ENCODE measurements around the gene B3GNT9. TPM values are rescaled to one million over a fixed set of nuclear protein-coding genes. Genes with fewer than 3 reads are reported as not detected.

Gene B3GNT9
- polyA plus RNA-seq, 2 of the 4 experiments (the other 2 are of a cell fraction): 6.8 to 9.3 TPM

- TF ChIP-seq BHLHE40 (IDR thresholded peaks at IDR 0.05; ENCODE audit: low read depth, low read length) (no peak), PHF8 (IDR thresholded peaks at IDR 0.05; ENCODE audit: borderline replicate concordance, low read depth) (no peak)
These were observed 25.9 kb upstream of the B3GNT9 start (continued) for GRCh38 chr16:67176662-67177061.

- DNase-seq (ENCODE audit: low read depth in 1 of 2, low spot score in 1 of 2): no peak
- no peak for FAIRE-seq
- CTCF ChIA-PET: interaction anchor here (0.7 to 20.5 kb wide), 10 partner anchors 11 to 307 kb away, joined by 3 to 314 read pairs (median 5); partner anchors contain the start of genes ATP6V0D1, B3GNT9, EXOC3L1 and FBXL8
- POLR2A ChIA-PET: interaction anchor here (0.6 to 1.2 kb wide), 2 partner anchors 10 to 14 kb away, joined by 3 to 7 read pairs; no protein-coding TSS in a partner anchor
- Histone ChIP-seq H3K27ac (peak overlapping the region; percentile 84 to 87), H3K4me3 (peak overlapping the region; percentile 50), H3K9me3 (no peaks in the 10 kb centered on the region), H3K4me2 (peak overlapping the region; percentile 88), H3K4me1 (peaks cover 38% of the 10 kb centered on the region)
- no peak for ATAC-seq
- WGBS (ENCODE audit: missing lambda C conversion rate): 92% methylated on average over 23 of the region's 31 CpGs
- TF ChIP-seq HDAC2 (IDR thresholded peaks at IDR 0.05): no peak
- no peak for TF ChIP-seq SREBF2 (IDR thresholded peaks at IDR 0.05)
- TF ChIP-seq FOXS1 (CRISPR knock-in tag; IDR thresholded peaks at IDR 0.05): no peak
- no peak for TF ChIP-seq JUNB (IDR thresholded peaks at IDR 0.05)
- TF ChIP-seq TFCP2L1 (CRISPR knock-in tag; IDR thresholded peaks at IDR 0.05): no peak
These were observed 24.0 kb upstream of the B3GNT9 start for GRCh38 chr16:67174706-67175231.

DNA sequence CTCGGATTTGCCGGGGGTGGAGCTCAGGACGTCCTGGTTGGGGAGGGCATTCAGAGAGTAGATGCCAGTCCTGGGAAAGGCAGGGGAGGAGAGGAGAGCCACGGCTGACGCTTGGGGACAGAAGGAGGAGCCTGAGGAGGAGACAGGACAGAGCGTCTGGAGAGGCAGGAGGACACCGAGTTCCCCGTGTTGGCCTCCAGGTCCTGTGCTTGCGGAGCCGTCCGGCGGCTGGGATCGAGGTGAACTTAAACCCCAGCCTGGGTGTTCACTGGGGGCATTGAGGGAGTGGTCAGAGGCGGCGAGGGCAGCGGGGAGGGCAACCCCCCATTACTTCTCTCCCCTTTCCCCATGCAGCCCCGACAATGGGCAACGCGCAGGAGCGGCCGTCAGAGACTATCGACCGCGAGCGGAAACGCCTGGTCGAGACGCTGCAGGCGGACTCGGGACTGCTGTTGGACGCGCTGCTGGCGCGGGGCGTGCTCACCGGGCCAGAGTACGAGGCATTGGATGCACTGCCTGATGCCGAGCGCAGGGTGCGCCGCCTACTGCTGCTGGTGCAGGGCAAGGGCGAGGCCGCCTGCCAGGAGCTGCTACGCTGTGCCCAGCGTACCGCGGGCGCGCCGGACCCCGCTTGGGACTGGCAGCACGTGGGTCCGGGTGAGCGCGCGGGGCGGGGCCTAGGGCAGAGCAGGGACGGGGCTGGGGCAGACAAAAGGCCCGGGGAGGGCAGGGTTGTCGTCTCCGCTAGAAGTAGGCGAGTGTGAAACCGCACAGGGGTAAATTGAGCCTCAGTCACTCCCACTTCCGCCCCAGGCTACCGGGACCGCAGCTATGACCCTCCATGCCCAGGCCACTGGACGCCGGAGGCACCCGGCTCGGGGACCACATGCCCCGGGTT is 23.3 kb upstream of the B3GNT9 start:
- H3K4me1 ChIP-seq: peaks cover 45% of the 10 kb centered on the region
- ChIA-PET CTCF (interaction anchor here (0.6 to 20.5 kb wide), 13 partner anchors 12 to 307 kb away, joined by 3 to 314 read pairs (median 4); partner anchors contain the start of genes ATP6V0D1, B3GNT9, EXOC3L1 and FBXL8), POLR2A (interaction anchor here (0.5 to 1.2 kb wide), 6 partner anchors 11 to 154 kb away, joined by 3 to 7 read pairs (median 4); partner anchors contain the start of gene CBFB)
- no peaks in the 10 kb centered on the region for H3K9me3 ChIP-seq
- H3K4me3 ChIP-seq: peak overlapping the region; percentile 50
- no peak for FAIRE-seq
- ATAC-seq: peak; percentile 59 to 82
- H3K4me2 ChIP-seq: peak overlapping the region; percentile 88
- 2% methylated on average over 37 of the region's 71 CpGs for WGBS (ENCODE audit: missing lambda C conversion rate)
- DNase-seq (ENCODE audit: low read depth in 1 of 2, low spot score in 1 of 2): peak; percentile 89 to 91
- peak overlapping the region; percentile 84 to 87 for H3K27ac ChIP-seq
- TF ChIP-seq CBX2 (IDR thresholded peaks at IDR 0.05; ENCODE audit: borderline replicate concordance, low read depth) (no peak), ZC3H11A (IDR thresholded peaks at IDR 0.05) (no peak), ZNF302 (CRISPR knock-in tag; IDR thresholded peaks at IDR 0.05) (no peak), PBX3 (IDR thresholded peaks at IDR 0.05) (peak; percentile 63), RAD21 (conservative IDR thresholded peaks at IDR 0.05 in 1 of 2, IDR thresholded peaks at IDR 0.05 in 1 of 2) (peak in 1 of 2 experiments; percentile 28; a peak in 2 of 5 replicates), EHMT2 (IDR thresholded peaks at IDR 0.05; ENCODE audit: low read depth) (no peak), CHD4 (IDR thresholded peaks at IDR 0.05; ENCODE audit: borderline replicate concordance) (no peak), MYC (IDR thresholded peaks at IDR 0.05; ENCODE audit: borderline replicate concordance, low read length) (peak; percentile 40; the same call in 1 of the 2 replicates), HEYL (CRISPR knock-in tag; IDR thresholded peaks at IDR 0.05) (no peak), NR3C1 (IDR thresholded peaks at IDR 0.05) (no peak), JUN (IDR thresholded peaks at IDR 0.05) (peak; percentile 61 to 63; a peak in 3 of 5 replicates), MAFK (IDR thresholded peaks at IDR 0.05; ENCODE audit: partially characterized antibody) (no peak), SMC3 (IDR thresholded peaks at IDR 0.05) (peak; percentile 5; the same call in 1 of the 3 replicates), EP300 (IDR thresholded peaks at IDR 0.05) (no peak), HMGXB4 (CRISPR knock-in tag; IDR thresholded peaks at IDR 0.05; ENCODE audit: borderline replicate concordance) (no peak), CBX8 (IDR thresholded peaks at IDR 0.05) (no peak), RCOR1 (IDR thresholded peaks at IDR 0.05; ENCODE audit: low read depth, low read length) (no peak), ZFP36 (IDR thresholded peaks at IDR 0.05; ENCODE audit: borderline replicate concordance, partially characterized antibody) (no peak), EHF (CRISPR knock-in tag; IDR thresholded peaks at IDR 0.05) (no peak), SREBF2 (IDR thresholded peaks at IDR 0.05) (no peak), USF2 (IDR thresholded peaks at IDR 0.05) (peak; percentile 75), GATA3 (IDR thresholded peaks at IDR 0.05; ENCODE audit: borderline replicate concordance) (peak; percentile 31; the same call in 1 of the 2 replicates)
- TF ChIP-seq, protein P1, sequence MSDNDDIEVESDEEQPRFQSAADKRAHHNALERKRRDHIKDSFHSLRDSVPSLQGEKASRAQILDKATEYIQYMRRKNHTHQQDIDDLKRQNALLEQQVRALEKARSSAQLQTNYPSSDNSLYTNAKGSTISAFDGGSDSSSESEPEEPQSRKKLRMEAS (IDR thresholded peaks at IDR 0.05): peak; percentile 96
- TF ChIP-seq, protein P2, sequence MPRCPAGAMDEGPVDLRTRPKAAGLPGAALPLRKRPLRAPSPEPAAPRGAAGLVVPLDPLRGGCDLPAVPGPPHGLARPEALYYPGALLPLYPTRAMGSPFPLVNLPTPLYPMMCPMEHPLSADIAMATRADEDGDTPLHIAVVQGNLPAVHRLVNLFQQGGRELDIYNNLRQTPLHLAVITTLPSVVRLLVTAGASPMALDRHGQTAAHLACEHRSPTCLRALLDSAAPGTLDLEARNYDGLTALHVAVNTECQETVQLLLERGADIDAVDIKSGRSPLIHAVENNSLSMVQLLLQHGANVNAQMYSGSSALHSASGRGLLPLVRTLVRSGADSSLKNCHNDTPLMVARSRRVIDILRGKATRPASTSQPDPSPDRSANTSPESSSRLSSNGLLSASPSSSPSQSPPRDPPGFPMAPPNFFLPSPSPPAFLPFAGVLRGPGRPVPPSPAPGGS (IDR thresholded peaks at IDR 0.05): peak; percentile 36; the same call in 1 of the 3 replicates
